Lung (tissue), 12 donors: ENCODE results near the gene CORO1C. TPM values are rescaled to one million over a fixed set of nuclear protein-coding genes. Genes with fewer than 3 reads are reported as not detected.
A peak's percentile ranks its signal among the peaks of the same experiment; 100 is the strongest.

Source experiments
- ATAC-seq: fragments of 200-7000 bp; cut with Tn5 transposase; one replicate; pipeline ENCODE4 v1.9.1; 2020; ENCODE audit warnings: moderate number of reproducible peaks; ENCODE audit not compliant: insufficient read depth, low FRiP score
- DNase-seq, 3 donors: peaks; one replicate each; pipeline ENCODE4 v3.0.0-alpha.2; 2013 to 2017
- H3K27ac ChIP-seq, 2 donors: one replicate each; pipeline ENCODE4 v1.5.1; 2013; ENCODE audit warnings: mild to moderate bottlenecking in 2 of 2, moderate library complexity in 2 of 2, control low read depth in 1 of 2, inconsistent platforms in 1 of 2, low read depth in 1 of 2, low read length in 1 of 2
- H3K27me3 ChIP-seq, 3 donors: one replicate each; pipeline ENCODE4 v1.5.1; 2013; ENCODE audit warnings: low read length in 2 of 3; ENCODE audit not compliant: control insufficient read depth in 3 of 3, insufficient read depth in 3 of 3
- H3K36me3 ChIP-seq, 4 donors: one replicate each; pipeline ENCODE4 v1.5.1; 2013; ENCODE audit warnings: low read length in 4 of 4, mild to moderate bottlenecking in 1 of 4, moderate library complexity in 1 of 4; ENCODE audit not compliant: control insufficient read depth in 4 of 4, insufficient read depth in 4 of 4
- H3K4me1 ChIP-seq, 5 donors: one replicate each; pipeline ENCODE4 v1.5.1; 2013; ENCODE audit warnings: low read length in 5 of 5, mild to moderate bottlenecking in 2 of 5, moderate library complexity in 1 of 5; ENCODE audit not compliant: control insufficient read depth in 5 of 5, insufficient read depth in 5 of 5
- H3K4me3 ChIP-seq: one replicate; pipeline ENCODE4 v1.5.1; 2013; ENCODE audit warnings: mild to moderate bottlenecking, control low read depth, moderate library complexity
- H3K9ac ChIP-seq, 2 donors: one replicate each; pipeline ENCODE4 v1.5.1; 2013; ENCODE audit warnings: low read length in 2 of 2, control low read depth in 1 of 2; ENCODE audit not compliant: insufficient read depth in 1 of 2
- H3K9me3 ChIP-seq, 4 donors: one replicate each; pipeline ENCODE4 v1.5.1; 2013; ENCODE audit warnings: low read length in 3 of 4, mild to moderate bottlenecking in 1 of 4, moderate library complexity in 1 of 4; ENCODE audit not compliant: control insufficient read depth in 4 of 4, insufficient read depth in 3 of 4
- CTCF ChIP-seq: IDR thresholded peaks from 2 replicates; pipeline ENCODE4 v1.5.1; 2012; ENCODE audit warnings: mild to moderate bottlenecking; ENCODE audit errors: control extremely low read depth, extremely low read depth
- WGBS, 2 donors: extraction: QIAGEN DNeasy Blood & Tissue Kit; methylation state at CpG; one replicate each; pipeline ENCODE4 v1.1.7; 2013; 5-methylcytosine and 5-hydroxymethylcytosine counted together
- polyA plus RNA-seq, 2 donors: library from polyadenylated mRNA; stranded (reverse); fragments of 200-250 nt; gene quantifications; one replicate each; pipeline ENCODE4 v1.2.1, GENCODE V29; 2013
- total RNA-seq, 2 donors: library from RNA; depleted of rRNA in 1 of 2; stranded (reverse); fragments of >200 nt in 1 of 2; gene quantifications; one replicate each; pipeline ENCODE4 v1.2.1, GENCODE V29; 2014 to 2021
- donor health status: control.
- donor health status: control.
- donor health status: Bipolar disorder and iron deficiency.
- donor health status: healthy.
- donor health status: DM: yes; HTN: yes; CAD: no.

The CORO1C gene
- total and polyA plus RNA-seq, 4 donors = 36.4 to 227 (median 105) TPM

GRCh38 chr12:108727161-108727560 lies 4.2 kb downstream of the CORO1C start:
- Histone ChIP-seq H3K36me3 (no peaks in the 10 kb centered on the region), H3K4me1 (peaks cover 9 to 51% (median 28%) of the 10 kb centered on the region in 5 donors), H3K9ac (no peak overlapping the region), H3K27me3 (no peaks in the 10 kb centered on the region), H3K4me3 (no peak overlapping the region), H3K27ac (no peak overlapping the region), H3K9me3 (no peaks in the 10 kb centered on the region)
- TF ChIP-seq CTCF = no peak
- ATAC-seq (no peak), DNase-seq (no peak)
- 83 to 92% methylated on average over 1 of the region's 1 CpG for WGBS, 2 donors

GRCh38 chr12:108724890-108725151 lies 6.5 kb downstream of the CORO1C start:
- TF ChIP-seq CTCF = no peak
- H3K27ac ChIP-seq = peak overlapping the region in 1 of 2 donors; percentile 79
- no peak overlapping the region for H3K4me3 ChIP-seq
- H3K9ac ChIP-seq = no peak overlapping the region
- H3K27me3 ChIP-seq = no peaks in the 10 kb centered on the region
- ATAC-seq (no peak), DNase-seq (no peak)
- H3K4me1 ChIP-seq = peaks cover 10 to 51% (median 35%) of the 10 kb centered on the region in 5 donors
- H3K9me3 ChIP-seq = no peaks in the 10 kb centered on the region
- no peaks in the 10 kb centered on the region for H3K36me3 ChIP-seq

DNA sequence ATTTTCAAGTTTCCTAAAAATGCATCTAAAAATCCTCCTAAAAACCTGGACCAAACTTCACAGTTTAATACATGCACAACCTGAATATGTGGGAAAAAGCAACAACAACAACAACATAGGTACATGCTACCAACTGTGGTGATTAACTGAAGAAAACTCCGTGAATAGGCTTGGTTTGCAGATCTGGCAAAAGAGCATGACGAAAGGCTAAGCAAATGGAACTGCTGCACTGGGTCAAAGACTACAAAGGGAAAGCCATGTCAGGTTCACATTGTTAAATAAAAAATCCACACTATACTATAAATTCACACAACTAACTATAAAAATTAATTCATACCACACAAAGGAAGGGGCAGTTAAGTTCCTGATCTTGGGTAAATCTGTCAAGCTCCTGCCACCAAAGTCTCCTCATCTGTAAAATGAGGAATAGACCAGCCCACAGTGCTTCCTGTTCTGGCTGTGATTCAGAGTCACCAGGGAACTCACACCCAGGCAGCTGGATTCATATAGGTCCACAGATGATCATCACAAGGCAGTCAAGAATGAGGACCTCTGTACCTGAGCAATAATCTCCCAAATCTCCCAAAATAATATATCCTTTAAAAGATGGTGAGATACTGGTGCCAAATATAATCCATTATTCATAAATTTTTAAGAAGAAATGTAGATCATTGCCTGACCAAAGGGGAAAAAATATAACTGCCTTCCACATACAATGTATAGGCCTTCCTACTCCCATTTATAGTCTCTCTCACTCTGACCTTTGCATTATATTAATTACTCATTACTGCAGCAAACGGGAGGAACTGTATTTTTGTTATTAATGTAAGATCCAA lies 7.0 kb downstream of the CORO1C start:
- peaks cover 10 to 46% (median 30%) of the 10 kb centered on the region in 5 donors for H3K4me1 ChIP-seq
- no peak overlapping the region for H3K9ac ChIP-seq
- no peak for DNase-seq
- no peak for ATAC-seq
- H3K36me3 ChIP-seq = no peaks in the 10 kb centered on the region
- TF ChIP-seq CTCF = no peak
- no peaks in the 10 kb centered on the region for H3K27me3 ChIP-seq
- WGBS, 2 donors = 67 to 68% methylated on average over 3 of the region's 3 CpGs
- no peaks in the 10 kb centered on the region for H3K9me3 ChIP-seq
- H3K27ac ChIP-seq = peak overlapping the region; percentile 76 to 79
- no peak overlapping the region for H3K4me3 ChIP-seq
